HG02763 (cell line): ENCODE measurements around the gene SP6.
A peak's percentile ranks its signal among the peaks of the same experiment; 100 is the strongest.

ENCODE experiments used
- ATAC-seq: cut with Tn5 transposase; IDR thresholded peaks from one replicate; pipeline ENCODE4 v1.9.1; 2021; ENCODE audit warnings: mild to moderate bottlenecking, moderate library complexity; ENCODE audit not compliant: unreplicated experiment

SP6 gene

DNA sequence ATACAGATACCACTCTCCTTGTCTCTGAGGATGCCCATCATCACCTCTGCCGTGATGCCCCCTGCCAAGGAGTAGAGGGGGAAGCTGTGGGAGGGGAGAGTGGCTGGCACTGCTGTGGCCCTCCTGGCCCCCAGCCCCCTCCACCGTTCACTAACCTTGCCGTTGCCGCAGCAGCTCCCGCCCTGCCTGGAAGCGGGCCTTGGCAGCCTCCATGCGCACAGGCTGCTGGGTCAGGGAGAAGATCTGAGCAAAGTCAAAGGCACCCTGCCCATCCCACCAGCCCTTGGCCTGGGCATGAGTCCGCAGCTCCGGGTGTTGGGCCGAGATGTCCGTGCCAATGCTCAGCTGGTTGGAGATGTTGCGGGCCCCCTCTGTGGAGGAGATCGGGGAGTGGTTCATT, 12.3 kb downstream of the SP6 start:
- no peak for ATAC-seq

DNA sequence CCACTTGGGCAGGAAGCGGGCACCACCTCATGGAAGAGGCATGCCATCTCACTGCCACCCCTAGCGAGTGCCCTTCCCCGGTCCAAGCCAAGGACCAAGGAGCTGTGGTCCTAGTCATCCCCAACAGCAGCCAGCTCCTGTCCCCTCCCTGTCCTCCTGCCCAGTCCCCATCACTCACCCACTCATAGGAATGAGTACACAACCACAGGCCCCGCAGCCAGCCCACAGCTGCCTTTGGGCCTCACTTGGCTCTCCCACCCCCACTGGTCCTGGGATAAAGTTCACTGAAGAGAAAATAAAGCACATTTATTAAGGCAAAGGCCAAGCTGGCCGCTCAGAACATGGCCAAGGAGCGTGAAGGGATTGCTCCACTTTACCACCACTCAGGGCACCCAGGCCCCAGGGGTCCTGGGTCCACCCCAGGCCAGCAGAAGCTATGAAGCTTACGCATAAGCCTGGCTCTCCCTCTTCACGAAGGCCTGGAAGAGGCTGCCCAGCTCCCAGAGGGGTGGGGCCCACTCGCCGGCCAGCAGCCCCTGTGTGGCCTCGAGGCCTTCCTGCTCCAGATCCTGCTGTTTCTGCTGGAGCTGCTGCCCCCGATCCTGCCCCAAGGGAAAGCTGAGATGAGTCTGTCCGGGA, 13.4 kb downstream of the SP6 start:
- ATAC-seq: no peak

- no peak for ATAC-seq
Observed at GRCh38 chr17:47836601-47837000, 14.4 kb downstream of the SP6 start.

GRCh38 chr17:47834756-47835155, 16.2 kb downstream of the SP6 start:
- no peak for ATAC-seq

DNA sequence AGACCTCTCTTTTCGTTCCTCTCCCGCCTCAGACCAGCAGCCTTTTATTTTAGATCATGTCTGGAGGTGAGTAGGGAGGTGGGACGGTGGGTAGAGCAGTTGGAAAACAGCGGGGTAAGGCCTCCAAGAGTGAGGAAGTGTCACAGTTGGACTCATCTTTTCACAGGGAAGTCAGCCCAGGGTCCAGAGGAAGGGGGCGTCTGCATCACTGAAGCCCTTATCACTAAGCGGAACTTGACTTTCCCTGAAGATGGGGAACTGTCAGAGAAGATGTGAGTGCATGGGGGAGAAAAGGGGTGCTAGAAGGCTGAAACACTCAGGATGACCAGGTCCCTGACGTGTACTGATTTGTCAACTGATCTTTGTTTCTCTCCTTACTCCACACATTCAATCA, 19.0 kb downstream of the SP6 start:
- ATAC-seq: no peak

DNA sequence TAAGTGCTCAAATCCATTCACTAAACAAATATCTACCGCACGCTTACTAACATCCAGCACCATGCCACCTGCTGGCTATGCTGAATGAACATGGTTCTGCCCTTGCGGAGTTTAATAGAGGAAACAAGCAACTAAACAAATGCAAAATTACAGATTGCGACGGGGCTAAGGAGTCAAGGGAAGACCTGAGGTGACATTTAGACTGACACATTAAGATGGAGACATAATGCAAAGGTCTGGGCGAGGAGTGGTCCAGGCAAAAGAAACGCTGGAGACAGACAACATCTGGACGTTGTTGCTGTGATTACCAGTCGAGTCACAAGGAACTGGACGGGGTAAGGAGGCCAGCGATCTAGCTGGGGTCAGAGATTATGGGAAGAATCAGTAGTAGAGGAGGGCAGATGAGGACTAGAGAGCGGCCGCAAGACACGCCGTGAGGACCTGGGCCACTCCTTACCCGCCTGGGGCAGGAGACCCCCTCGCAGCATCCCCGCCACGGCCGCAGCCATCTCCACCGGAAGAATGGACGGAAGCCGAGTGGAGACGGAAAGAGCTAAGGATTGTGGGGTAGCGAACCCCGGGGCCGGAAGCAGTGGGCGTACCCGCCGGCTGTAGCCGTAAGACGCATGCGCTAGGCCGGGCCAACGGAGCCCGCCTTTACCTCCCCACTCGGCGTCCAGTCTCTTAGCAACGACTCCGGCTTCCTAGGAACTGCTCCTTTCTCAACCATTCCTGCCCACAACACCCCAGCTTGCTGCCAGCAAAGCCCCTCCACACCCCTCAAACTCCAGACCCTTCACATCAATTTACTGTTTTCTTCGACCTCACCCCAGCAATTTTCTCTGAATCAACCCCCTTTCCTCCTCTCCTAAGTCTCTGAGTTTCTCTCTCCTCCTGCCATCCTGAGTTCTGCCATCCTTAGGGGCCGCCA, 19.7 kb downstream of the SP6 start, which contains the start of the genes LRRC46 and MRPL10:
TSS of gene LRRC46 (plus strand) at position 668 of the 931 bp plus-strand sequence. CDS start 320 bp downstream, outside the sequence.
TSS of gene MRPL10 (minus strand) at position 539 of the 931 bp plus-strand sequence. CDS start at position 509, 30 bp downstream.
- ATAC-seq: peak; percentile 87

DNA sequence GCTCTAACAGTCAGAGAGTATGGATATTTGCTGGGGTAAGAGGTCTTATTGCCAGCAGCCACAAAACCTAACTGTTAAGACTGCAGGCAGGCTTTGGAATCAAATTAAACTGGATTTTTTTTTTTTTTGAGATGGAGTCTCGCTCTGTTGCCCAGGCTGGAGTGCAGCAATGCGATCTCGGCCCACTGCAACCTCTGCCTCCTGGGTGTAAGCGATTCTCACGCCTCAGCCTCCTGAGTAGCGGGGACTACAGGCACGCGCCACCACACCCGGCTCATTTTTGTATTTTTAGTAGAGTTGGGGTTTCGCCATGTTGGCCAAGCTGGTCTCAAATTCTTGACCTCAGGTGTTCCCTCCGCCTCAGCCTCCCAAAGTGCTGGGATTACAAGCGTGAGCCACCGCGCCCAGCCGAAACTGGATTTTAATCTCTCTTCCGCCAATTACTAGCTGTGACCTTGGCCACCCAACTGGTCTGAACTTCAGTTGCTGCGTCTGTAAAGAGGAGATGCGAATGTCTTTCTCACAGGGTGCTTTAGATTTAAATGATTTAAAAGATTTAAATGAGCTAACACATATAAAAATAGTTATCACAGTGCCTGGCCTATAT, 20.5 kb downstream of the SP6 start:
- ATAC-seq: no peak

- no peak for ATAC-seq
Observed at GRCh38 chr17:47829870-47830269, 21.1 kb downstream of the SP6 start.

DNA sequence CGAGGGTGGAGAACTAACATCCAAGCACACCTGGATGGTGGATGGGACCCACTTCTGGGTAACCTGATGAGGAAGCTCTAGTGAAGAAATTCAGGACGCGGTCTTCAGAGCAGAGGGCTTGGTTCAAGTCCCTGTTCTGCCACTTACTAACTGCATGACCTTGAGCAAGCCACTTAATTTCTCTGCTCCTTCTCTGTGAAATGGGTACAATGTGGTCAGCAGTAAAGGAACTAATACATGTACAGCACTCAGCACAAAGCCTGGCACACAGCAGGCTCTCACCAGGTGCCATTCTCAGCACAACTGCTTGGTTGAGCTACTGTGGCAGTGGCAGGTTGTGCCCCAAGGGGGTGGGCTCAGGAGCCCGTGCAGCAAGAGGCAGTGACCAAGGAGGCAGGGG, 27.4 kb downstream of the SP6 start:
- no peak for ATAC-seq

DNA sequence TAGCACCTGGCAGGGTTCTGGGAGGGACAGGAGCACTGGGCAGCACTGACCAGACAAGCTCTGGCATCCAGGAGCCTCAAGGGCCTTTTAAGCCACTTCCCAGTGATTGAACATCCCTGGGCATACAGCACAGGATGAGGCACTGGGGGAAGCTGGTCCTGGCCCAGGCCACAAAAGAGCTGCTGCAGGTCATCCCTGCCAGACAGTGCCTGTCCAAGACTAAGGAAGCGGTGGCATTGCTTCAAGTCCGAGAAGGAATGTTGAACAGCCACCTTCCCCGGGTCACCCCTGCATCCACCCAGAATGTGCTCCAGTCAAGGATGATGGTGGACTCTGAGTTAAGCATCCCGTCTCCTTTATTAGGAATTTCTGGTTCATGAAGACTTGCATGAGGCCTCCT, 28.2 kb downstream of the SP6 start:
- ATAC-seq: no peak

- ATAC-seq: peak; percentile 84
Observed at GRCh38 chr17:47821424-47822391, 29.3 kb downstream of the SP6 start, which contains the start of gene OSBPL7. TSS of gene OSBPL7 (minus strand) at chr17:47821794. CDS start at chr17:47820278, 1,516 bp downstream.

DNA sequence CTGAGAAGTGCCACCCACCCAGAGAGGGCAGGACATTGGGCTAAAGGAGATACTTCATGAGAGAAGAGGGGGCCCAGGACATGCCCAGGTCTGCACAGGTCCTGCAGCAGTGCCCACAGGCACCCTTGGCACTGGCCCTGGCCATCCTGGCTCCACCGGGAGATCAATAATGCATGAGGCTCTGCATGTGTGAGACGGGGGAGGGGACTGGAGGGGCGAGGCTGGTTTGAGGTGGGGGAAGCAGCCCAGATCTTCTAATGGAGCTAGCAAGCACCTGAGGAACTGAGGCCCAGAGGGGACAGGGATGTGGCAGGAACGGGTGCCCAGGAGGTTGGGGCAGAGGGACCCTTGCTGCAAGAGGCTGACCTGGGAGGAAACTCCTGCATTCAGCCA, 29.9 kb downstream of the SP6 start:
- ATAC-seq: no peak

GRCh38 chr17:47820033-47820789, 30.8 kb downstream of the SP6 start:
- ATAC-seq: no peak

GRCh38 chr17:47819475-47819874, 31.5 kb downstream of the SP6 start:
- ATAC-seq: no peak

DNA sequence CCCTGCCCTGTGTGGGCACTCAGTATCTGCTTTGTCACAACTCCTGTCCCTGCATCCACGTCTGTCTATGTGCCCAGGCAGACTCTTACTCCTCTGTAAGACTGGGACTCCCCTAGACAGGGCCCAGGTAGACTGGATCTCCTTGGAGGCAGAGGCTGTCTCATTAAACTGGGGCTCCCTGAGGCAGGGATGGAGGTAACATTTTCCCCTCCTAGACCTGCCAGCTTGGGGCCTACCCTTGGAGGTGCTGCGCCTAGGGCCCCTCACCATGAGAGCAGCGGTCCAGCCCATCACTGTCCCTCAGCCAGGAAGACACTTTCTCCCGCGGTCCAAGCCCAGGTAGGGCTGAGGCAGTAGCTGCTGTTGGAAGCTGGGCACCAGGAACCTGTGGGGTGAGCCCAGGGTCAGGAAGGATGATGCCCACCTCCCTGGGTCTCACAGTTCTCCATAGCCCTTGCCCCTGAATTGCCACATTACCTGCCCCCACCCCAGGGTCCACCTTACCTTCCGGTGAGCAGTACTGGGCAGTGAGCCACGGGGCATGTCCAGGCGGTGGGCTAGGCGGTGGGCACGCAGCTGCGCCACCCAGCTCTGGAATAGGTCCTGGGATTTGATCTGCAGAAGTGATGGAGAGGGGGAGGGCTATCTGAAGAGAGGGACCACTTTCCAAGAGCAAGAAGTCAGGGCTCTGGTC, 32.8 kb downstream of the SP6 start:
- ATAC-seq: no peak

- ATAC-seq: no peak
Observed at GRCh38 chr17:47816947-47817346, 34.0 kb downstream of the SP6 start.

DNA sequence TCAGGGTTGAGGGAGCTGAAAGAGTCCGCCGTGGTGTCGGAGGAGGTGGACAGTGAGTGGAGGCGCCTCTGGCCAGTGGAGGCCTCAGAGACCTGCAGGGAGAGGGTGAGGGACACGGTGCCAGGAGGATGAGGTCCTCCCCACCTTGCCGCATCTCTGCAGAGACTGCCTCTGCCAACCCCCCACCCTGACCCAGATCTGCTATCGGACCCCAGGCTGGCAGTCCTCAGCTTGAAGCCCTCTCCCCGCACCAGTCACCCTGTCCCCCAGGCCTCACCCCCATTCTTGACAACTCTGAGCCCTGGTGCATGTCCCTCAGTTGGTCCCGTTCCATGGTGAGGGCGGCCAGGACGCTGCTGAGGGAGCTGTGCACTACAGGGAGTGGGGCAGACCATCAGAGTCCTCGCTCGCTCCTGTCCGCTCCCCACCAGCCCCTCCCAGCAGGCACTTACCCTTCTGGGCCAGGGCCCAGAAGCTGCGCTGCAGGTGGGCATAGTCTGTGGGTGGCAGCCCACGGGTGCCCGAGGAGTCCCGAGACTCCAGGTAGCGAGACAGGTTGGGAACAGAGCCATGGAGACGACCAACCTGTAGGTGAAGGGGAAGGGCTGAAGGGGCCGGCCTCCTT, 34.7 kb downstream of the SP6 start:
- no peak for ATAC-seq

- ATAC-seq: no peak
Observed at GRCh38 chr17:47815106-47815918, 35.7 kb downstream of the SP6 start.
